Muscle layer of duodenum (tissue), 2 donors: ENCODE results near the gene PTDSS2.
A peak's percentile ranks its signal among the peaks of the same experiment; 100 is the strongest.
"Not testable (repeated sequence)": the region's sequence is repeated elsewhere in the genome, so short reads cannot be mapped to it uniquely, and the experiment has no call there.

Experiments
- H3K27ac ChIP-seq: one replicate; pipeline ENCODE4 v1.7.0; 2013; ENCODE audit warnings: mild to moderate bottlenecking, low read length
- H3K27me3 ChIP-seq: one replicate; pipeline ENCODE4 v1.7.0; 2013; ENCODE audit warnings: low read depth, mild to moderate bottlenecking, control low read depth, low read length
- H3K36me3 ChIP-seq, 2 donors: one replicate each; pipeline ENCODE4 v1.7.0; 2013; ENCODE audit warnings: low read length in 2 of 2, control low read depth in 1 of 2, mild to moderate bottlenecking in 1 of 2; ENCODE audit not compliant: insufficient read depth in 2 of 2, control insufficient read depth in 1 of 2
- H3K4me1 ChIP-seq, 2 donors: one replicate each; pipeline ENCODE4 v1.7.0; 2013; ENCODE audit warnings: low read length in 2 of 2, mild to moderate bottlenecking in 2 of 2, control low read depth in 1 of 2, moderate library complexity in 1 of 2; ENCODE audit not compliant: insufficient read depth in 2 of 2, control insufficient read depth in 1 of 2
- H3K4me3 ChIP-seq, 2 donors: one replicate each; pipeline ENCODE4 v1.7.0; 2013; ENCODE audit warnings: low read length in 2 of 2, low read depth in 1 of 2, mild to moderate bottlenecking in 1 of 2
- H3K9me3 ChIP-seq, 2 donors: one replicate each; pipeline ENCODE4 v1.7.0; 2013; ENCODE audit warnings: low read length in 2 of 2, control low read depth in 1 of 2, mild to moderate bottlenecking in 1 of 2; ENCODE audit not compliant: control insufficient read depth in 1 of 2
- donor health status: healthy.

Gene PTDSS2

DNA sequence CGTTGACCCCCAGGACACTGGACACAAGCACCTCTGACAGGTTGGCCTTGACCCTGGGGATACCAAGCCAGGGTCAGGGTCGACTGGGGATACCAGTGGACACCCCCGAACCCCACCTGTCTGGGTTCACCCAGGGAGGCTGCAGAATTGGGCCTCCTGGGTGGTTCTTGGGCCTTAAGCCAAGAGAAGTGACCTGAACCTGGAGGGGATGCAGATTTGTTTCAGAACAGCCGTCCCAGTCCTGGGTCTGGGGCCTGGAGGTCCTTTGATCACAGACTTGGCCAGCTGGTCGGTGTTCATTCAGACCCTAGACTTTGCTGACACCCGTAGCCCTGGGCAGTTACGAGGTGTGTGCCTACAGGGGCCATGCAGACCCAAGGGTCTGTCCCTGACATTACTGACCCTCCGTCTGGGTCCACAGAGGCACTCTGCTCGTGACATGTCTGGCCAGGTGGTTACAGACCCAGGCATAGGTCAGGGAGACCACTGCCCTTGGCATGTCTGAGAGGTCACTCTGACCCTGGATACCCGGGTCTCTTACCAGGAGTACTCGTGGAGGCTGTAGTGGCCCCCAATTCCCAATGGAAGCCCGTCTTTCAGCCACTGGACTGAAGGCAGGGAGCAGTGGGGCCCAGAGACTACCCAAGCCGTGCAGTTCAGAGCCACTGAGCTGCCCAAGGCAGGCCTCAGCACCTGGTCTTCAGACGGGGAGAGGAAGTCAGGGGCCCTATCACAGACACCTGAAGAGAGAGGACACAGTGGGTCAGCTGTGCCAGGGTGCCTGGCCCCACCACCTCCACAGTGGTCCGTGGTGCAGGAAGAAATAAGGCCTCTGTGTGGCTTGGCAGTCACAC lies 41.7 kb upstream of the PTDSS2 start:
- Histone ChIP-seq H3K4me3 (no peak overlapping the region), H3K27ac (no peak overlapping the region), H3K4me1 (peaks cover 0 to 15% of the 10 kb centered on the region in 2 donors), H3K36me3 (no peaks in the 10 kb centered on the region), H3K27me3 (no peaks in the 10 kb centered on the region), H3K9me3 (no peaks in the 10 kb centered on the region)

DNA sequence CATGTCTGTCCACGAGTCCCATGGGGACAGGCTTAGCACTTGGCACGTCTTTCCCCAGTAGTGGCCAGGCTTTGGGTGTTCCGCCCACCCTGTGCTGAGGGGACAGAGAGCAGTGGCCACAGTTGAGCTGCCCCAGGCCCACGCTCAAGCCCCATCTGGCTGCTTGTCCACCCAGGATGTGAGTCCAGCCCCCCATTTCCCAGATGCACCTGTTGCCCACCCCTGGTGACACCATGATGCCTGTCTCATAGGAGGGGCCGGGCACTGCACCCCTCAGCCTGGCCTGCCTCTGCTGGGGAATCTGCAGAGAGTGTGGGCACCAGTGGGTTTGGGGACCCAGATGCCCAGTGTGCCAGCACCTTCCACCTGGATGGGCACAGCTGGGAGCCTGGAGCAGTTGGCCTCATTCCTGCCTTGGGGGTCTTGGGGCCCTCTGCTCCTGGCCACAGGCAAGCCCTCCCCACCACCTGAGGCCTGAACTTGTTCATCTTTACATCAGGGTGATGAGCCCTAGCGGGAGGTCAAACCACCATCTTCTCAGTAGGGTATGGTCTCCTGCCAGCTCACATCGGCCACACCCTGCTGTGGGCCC lies 41.0 kb upstream of the PTDSS2 start:
- H3K27ac ChIP-seq = no peak overlapping the region
- H3K4me1 ChIP-seq = peaks cover 0 to 15% of the 10 kb centered on the region in 2 donors
- no peaks in the 10 kb centered on the region for H3K27me3 ChIP-seq

GRCh38 chr11:409600-410483 lies 40.2 kb upstream of the PTDSS2 start:
- Histone ChIP-seq H3K27me3 (no peaks in the 10 kb centered on the region), H3K27ac (no peak overlapping the region), H3K4me1 (peaks cover 0 to 15% of the 10 kb centered on the region in 2 donors), H3K9me3 (no peaks in the 10 kb centered on the region), H3K4me3 (no peak overlapping the region), H3K36me3 (no peaks in the 10 kb centered on the region)

More for the DNA sequence above, 41.0 kb upstream of the PTDSS2 start:
- Histone ChIP-seq H3K36me3 (no peaks in the 10 kb centered on the region), H3K4me3 (no peak overlapping the region), H3K9me3 (no peaks in the 10 kb centered on the region)

DNA sequence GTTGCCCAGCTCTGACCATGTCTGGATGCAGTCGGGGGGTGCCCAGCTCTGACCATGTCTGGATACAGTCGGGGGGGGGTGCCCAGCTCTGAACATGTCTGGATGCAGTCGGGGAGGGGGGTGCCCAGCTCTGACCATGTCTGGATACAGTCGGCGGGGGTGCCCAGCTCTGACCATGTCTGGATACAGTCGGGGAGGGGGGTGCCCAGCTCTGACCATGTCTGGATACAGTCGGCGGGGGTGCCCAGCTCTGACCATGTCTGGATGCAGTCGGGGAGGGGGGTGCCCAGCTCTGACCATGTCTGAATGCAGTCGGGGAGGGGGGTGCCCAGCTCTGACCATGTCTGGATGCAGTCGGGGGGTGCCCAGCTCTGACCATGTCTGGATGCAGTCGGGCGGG lies 39.4 kb upstream of the PTDSS2 start:
- not testable (repeated sequence) for H3K36me3 ChIP-seq, H3K4me3 ChIP-seq, H3K27me3 ChIP-seq, H3K27ac ChIP-seq, H3K9me3 ChIP-seq
- H3K4me1 ChIP-seq = peaks cover 0 to 15% of the 10 kb centered on the region in 2 donors

- H3K9me3 ChIP-seq, H3K27ac ChIP-seq, H3K36me3 ChIP-seq, H3K4me3 ChIP-seq, H3K27me3 ChIP-seq: not testable (repeated sequence)
- H3K4me1 ChIP-seq = peaks cover 0 to 15% of the 10 kb centered on the region in 2 donors
Measured at GRCh38 chr11:411520-411919, 38.6 kb upstream of the PTDSS2 start.

DNA sequence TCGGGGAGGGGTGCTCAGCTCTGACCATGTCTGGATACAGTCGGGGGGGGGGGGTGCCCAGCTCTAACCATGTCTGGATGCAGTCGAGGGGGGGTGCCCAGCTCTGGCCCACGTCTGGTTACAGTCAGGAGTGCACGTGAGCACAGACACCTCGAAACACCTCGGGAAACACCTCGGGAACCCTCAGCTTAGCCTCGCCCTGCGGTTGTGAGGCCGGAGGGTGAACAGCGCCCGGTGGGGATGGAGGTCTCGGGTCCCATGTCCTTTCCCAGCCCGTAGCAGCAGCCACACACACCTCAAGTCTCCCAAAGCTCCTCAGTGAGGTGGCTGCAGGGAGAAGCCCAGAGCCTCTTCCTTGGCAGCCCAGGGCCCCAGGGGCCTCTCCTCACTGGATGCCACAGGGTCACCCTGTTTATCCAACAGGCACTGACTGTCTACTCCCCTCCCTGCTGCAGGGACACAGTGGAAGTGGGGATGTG lies 37.4 kb upstream of the PTDSS2 start:
- H3K27ac ChIP-seq = no peak overlapping the region
- no peaks in the 10 kb centered on the region for H3K9me3 ChIP-seq
- H3K27me3 ChIP-seq = no peaks in the 10 kb centered on the region

DNA sequence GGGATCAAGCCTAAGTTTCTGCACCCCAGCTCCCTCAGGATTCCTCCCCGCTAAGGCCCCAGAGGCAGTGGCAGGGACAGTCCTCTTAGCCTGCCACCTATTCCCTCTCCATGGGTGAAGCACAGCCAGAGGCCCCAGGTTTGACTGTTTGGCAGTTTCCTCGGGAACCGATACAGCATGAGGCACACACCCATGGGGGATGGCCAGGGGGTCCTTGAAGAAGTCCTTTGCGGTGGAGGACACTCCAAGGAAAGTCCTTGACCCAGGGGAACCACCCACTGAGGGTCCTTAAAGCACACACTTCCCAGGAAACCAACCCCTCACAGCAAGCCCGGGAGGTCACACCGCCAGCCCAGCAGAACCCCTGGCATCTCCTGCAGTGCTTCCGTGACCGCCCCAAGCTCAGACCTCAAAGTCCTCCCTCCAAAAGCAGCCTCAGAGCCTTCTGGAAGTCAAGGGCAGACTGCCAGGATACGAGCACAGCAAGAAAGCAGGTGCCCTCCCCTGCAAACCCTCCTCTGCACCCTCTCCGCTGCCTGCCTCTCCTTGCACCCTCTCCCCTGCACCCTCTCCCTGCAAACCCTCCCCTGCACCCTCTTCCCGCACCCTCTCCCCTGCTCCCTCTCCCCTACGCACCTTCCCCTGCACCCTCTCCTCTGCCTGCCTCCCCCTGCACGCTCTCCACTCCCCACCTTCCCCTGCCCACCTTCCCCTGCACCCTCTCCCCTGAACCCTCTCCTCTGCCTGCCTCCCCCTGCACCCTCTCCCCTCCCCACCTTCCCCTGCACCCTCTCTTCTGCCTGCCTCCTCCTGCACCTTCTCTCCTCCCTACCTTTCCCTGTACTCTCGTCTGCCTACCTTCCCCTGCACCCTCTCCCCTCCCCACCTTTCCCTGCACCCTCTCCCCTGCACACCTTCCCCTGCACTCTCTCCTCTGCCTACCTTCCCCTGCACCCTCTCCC lies 36.7 kb upstream of the PTDSS2 start:
- Histone ChIP-seq H3K36me3 (no peaks in the 10 kb centered on the region), H3K27me3 (no peaks in the 10 kb centered on the region), H3K4me1 (peaks cover 0 to 17% of the 10 kb centered on the region in 2 donors), H3K9me3 (no peaks in the 10 kb centered on the region), H3K27ac (no peak overlapping the region), H3K4me3 (no peak overlapping the region)

More for the DNA sequence above, 37.4 kb upstream of the PTDSS2 start:
- Histone ChIP-seq H3K4me3 (no peak overlapping the region), H3K36me3 (no peaks in the 10 kb centered on the region), H3K4me1 (peaks cover 0 to 18% of the 10 kb centered on the region in 2 donors)

GRCh38 chr11:414318-414857 lies 35.7 kb upstream of the PTDSS2 start:
- Histone ChIP-seq H3K4me3 (peak overlapping the region; percentile 34 to 47), H3K27ac (no peak overlapping the region), H3K4me1 (peaks cover 0 to 17% of the 10 kb centered on the region in 2 donors), H3K9me3 (no peaks in the 10 kb centered on the region), H3K27me3 (peaks cover 4% of the 10 kb centered on the region), H3K36me3 (no peaks in the 10 kb centered on the region)

GRCh38 chr11:415640-416041 lies 34.4 kb upstream of the PTDSS2 start:
- H3K9me3 ChIP-seq = no peaks in the 10 kb centered on the region
- peak overlapping the region; percentile 23 for H3K27ac ChIP-seq
- peak overlapping the region; percentile 39 to 60 for H3K4me3 ChIP-seq
- H3K4me1 ChIP-seq = peaks cover 0 to 17% of the 10 kb centered on the region in 2 donors
- H3K36me3 ChIP-seq = no peaks in the 10 kb centered on the region
- peaks cover 7% of the 10 kb centered on the region for H3K27me3 ChIP-seq

GRCh38 chr11:416051-416756 lies 33.9 kb upstream of the PTDSS2 start:
- Histone ChIP-seq H3K27ac (peak overlapping the region; percentile 23), H3K9me3 (no peaks in the 10 kb centered on the region), H3K27me3 (peaks cover 7% of the 10 kb centered on the region), H3K4me1 (peaks cover 0 to 17% of the 10 kb centered on the region in 2 donors), H3K36me3 (no peaks in the 10 kb centered on the region), H3K4me3 (peak overlapping the region; percentile 39 to 60)
